Measurements from ENCODE around the gene NUTF2.

The NUTF2 gene

GRCh38 chr16:67897231-67897630 is 50.5 kb downstream of the NUTF2 start:
- H3K4me1 ChIP-seq (ENCODE audit: control insufficient read depth in 2 of 2, insufficient read depth in 1 of 2, low read depth in 1 of 2, low read length in 2 of 2), result peaks cover 1 to 11% of the 10 kb centered on the region in 2 donors
- no peak overlapping the region for H3K18ac ChIP-seq (ENCODE audit: low read length)
- H2BK15ac ChIP-seq (ENCODE audit: low read length), result no peak overlapping the region
- H3K27ac ChIP-seq (replicated peaks; ENCODE audit: low read length), result no peak overlapping the region
- no peak overlapping the region for H3K4me2 ChIP-seq (ENCODE audit: insufficient read depth, low read length, poor library complexity, severe bottlenecking)
- no peak overlapping the region for H4K91ac ChIP-seq (ENCODE audit: low read depth, low read length, poor library complexity)
- no peak overlapping the region for H2BK5ac ChIP-seq (ENCODE audit: low read length)
- H3K9ac ChIP-seq (ENCODE audit: low read depth, low read length, poor library complexity), result no peak overlapping the region
- no peaks in the 10 kb centered on the region for H3K9me3 ChIP-seq (replicated peaks in 1 of 2; ENCODE audit: control insufficient read depth in 2 of 2, insufficient read depth in 1 of 2, low read depth in 1 of 2, low read length in 2 of 2)
- no peak overlapping the region for H2AFZ ChIP-seq (ENCODE audit: low read length)
- H2AK5ac ChIP-seq (ENCODE audit: low read depth, low read length), result no peak overlapping the region
- DNase-seq (ENCODE audit: low spot score), result no peak
- no peak overlapping the region for H3K14ac ChIP-seq (ENCODE audit: low read length)
- no CpG with 5 or more reads among the region's 3 CpGs for WGBS, 2 donors (ENCODE audit: extremely low coverage in 2 of 2, insufficient read length in 2 of 2, insufficient replicate concordance in 1 of 2)
- H3K27me3 ChIP-seq (ENCODE audit: control insufficient read depth in 3 of 3, insufficient read depth in 3 of 3, low read depth in 1 of 3, low read length in 3 of 3), result no peaks in the 10 kb centered on the region
- H2BK120ac ChIP-seq (ENCODE audit: low read depth, low read length), result no peak overlapping the region
- peaks cover 11% of the 10 kb centered on the region for H3K79me1 ChIP-seq (ENCODE audit: low read depth, low read length)
- no peak overlapping the region for H2BK12ac ChIP-seq (ENCODE audit: low read length)
- no peak overlapping the region for H4K8ac ChIP-seq (ENCODE audit: low read depth, low read length)
- no peak overlapping the region for H3K4me3 ChIP-seq (ENCODE audit: low read length in 2 of 2)
- H3K23ac ChIP-seq (ENCODE audit: low read depth, low read length, poor library complexity), result no peak overlapping the region
- H3K4ac ChIP-seq (ENCODE audit: low read length), result no peak overlapping the region
- peaks cover 0 to 8% of the 10 kb centered on the region in 2 donors for H3K36me3 ChIP-seq (replicated peaks in 1 of 2; ENCODE audit: control insufficient read depth in 2 of 2, insufficient read depth in 2 of 2, low read length in 2 of 2)

GRCh38 chr16:67901734-67902133 is 55.0 kb downstream of the NUTF2 start:
- H3K36me3 ChIP-seq (replicated peaks in 1 of 2; ENCODE audit: control insufficient read depth in 2 of 2, insufficient read depth in 2 of 2, low read length in 2 of 2), result peaks cover 3 to 19% of the 10 kb centered on the region in 2 donors
- H2BK5ac ChIP-seq (ENCODE audit: low read length), result no peak overlapping the region
- no peaks in the 10 kb centered on the region for H3K79me1 ChIP-seq (ENCODE audit: low read depth, low read length)
- H3K14ac ChIP-seq (ENCODE audit: low read length), result no peak overlapping the region
- WGBS, 2 donors (ENCODE audit: extremely low coverage in 2 of 2, insufficient read length in 2 of 2, insufficient replicate concordance in 1 of 2), result no CpG with 5 or more reads among the region's 5 CpGs
- H3K4ac ChIP-seq (ENCODE audit: low read length), result no peak overlapping the region
- no peak overlapping the region for H2BK12ac ChIP-seq (ENCODE audit: low read length)
- H3K27ac ChIP-seq (replicated peaks; ENCODE audit: low read length), result no peak overlapping the region
- no peak overlapping the region for H3K18ac ChIP-seq (ENCODE audit: low read length)
- H2BK15ac ChIP-seq (ENCODE audit: low read length), result no peak overlapping the region
- H3K9ac ChIP-seq (ENCODE audit: low read depth, low read length, poor library complexity), result no peak overlapping the region
- no peak overlapping the region for H3K23ac ChIP-seq (ENCODE audit: low read depth, low read length, poor library complexity)
- H4K91ac ChIP-seq (ENCODE audit: low read depth, low read length, poor library complexity), result no peak overlapping the region
- H3K4me3 ChIP-seq (ENCODE audit: low read length in 2 of 2), result no peak overlapping the region
- no peak overlapping the region for H3K4me2 ChIP-seq (ENCODE audit: insufficient read depth, low read length, poor library complexity, severe bottlenecking)
- H2AK5ac ChIP-seq (ENCODE audit: low read depth, low read length), result no peak overlapping the region
- H2BK120ac ChIP-seq (ENCODE audit: low read depth, low read length), result no peak overlapping the region
- no peaks in the 10 kb centered on the region for H3K9me3 ChIP-seq (replicated peaks in 1 of 2; ENCODE audit: control insufficient read depth in 2 of 2, insufficient read depth in 1 of 2, low read depth in 1 of 2, low read length in 2 of 2)
- no peaks in the 10 kb centered on the region for H3K27me3 ChIP-seq (ENCODE audit: control insufficient read depth in 3 of 3, insufficient read depth in 3 of 3, low read depth in 1 of 3, low read length in 3 of 3)
- no peak overlapping the region for H4K8ac ChIP-seq (ENCODE audit: low read depth, low read length)
- no peak for DNase-seq (ENCODE audit: low spot score)
- no peaks in the 10 kb centered on the region for H3K4me1 ChIP-seq (ENCODE audit: control insufficient read depth in 2 of 2, insufficient read depth in 1 of 2, low read depth in 1 of 2, low read length in 2 of 2)
- H2AFZ ChIP-seq (ENCODE audit: low read length), result no peak overlapping the region

GRCh38 chr16:67902831-67903230 is 56.1 kb downstream of the NUTF2 start:
- Histone ChIP-seq H3K23ac (ENCODE audit: low read depth, low read length, poor library complexity) (no peak overlapping the region), H3K4me3 (ENCODE audit: low read length in 2 of 2) (no peak overlapping the region), H4K91ac (ENCODE audit: low read depth, low read length, poor library complexity) (no peak overlapping the region), H3K79me1 (ENCODE audit: low read depth, low read length) (peaks cover 2% of the 10 kb centered on the region), H2BK120ac (ENCODE audit: low read depth, low read length) (no peak overlapping the region), H3K14ac (ENCODE audit: low read length) (no peak overlapping the region), H3K4me2 (ENCODE audit: insufficient read depth, low read length, poor library complexity, severe bottlenecking) (no peak overlapping the region), H4K8ac (ENCODE audit: low read depth, low read length) (no peak overlapping the region), H3K27ac (replicated peaks; ENCODE audit: low read length) (no peak overlapping the region), H2AFZ (ENCODE audit: low read length) (no peak overlapping the region), H2AK5ac (ENCODE audit: low read depth, low read length) (no peak overlapping the region), H2BK15ac (ENCODE audit: low read length) (no peak overlapping the region), H3K18ac (ENCODE audit: low read length) (no peak overlapping the region), H3K36me3 (replicated peaks in 1 of 2; ENCODE audit: control insufficient read depth in 2 of 2, insufficient read depth in 2 of 2, low read length in 2 of 2) (peaks cover 3 to 19% of the 10 kb centered on the region in 2 donors), H3K4me1 (ENCODE audit: control insufficient read depth in 2 of 2, insufficient read depth in 1 of 2, low read depth in 1 of 2, low read length in 2 of 2) (no peaks in the 10 kb centered on the region), H2BK12ac (ENCODE audit: low read length) (no peak overlapping the region), H3K9me3 (replicated peaks in 1 of 2; ENCODE audit: control insufficient read depth in 2 of 2, insufficient read depth in 1 of 2, low read depth in 1 of 2, low read length in 2 of 2) (no peaks in the 10 kb centered on the region), H3K4ac (ENCODE audit: low read length) (no peak overlapping the region), H3K9ac (ENCODE audit: low read depth, low read length, poor library complexity) (no peak overlapping the region), H2BK5ac (ENCODE audit: low read length) (no peak overlapping the region), H3K27me3 (ENCODE audit: control insufficient read depth in 3 of 3, insufficient read depth in 3 of 3, low read depth in 1 of 3, low read length in 3 of 3) (no peaks in the 10 kb centered on the region)
- no CpG with 5 or more reads among the region's 4 CpGs for WGBS, 2 donors (ENCODE audit: extremely low coverage in 2 of 2, insufficient read length in 2 of 2, insufficient replicate concordance in 1 of 2)
- no peak for DNase-seq (ENCODE audit: low spot score)

- Histone ChIP-seq H3K4me2 (ENCODE audit: insufficient read depth, low read length, poor library complexity, severe bottlenecking) (no peak overlapping the region), H2BK120ac (ENCODE audit: low read depth, low read length) (no peak overlapping the region)
Observed at GRCh38 chr16:67907397-67908180, 60.9 kb downstream of the NUTF2 start.

More at GRCh38 chr16:67907397-67908180, 60.9 kb downstream of the NUTF2 start:
- Histone ChIP-seq H3K14ac (ENCODE audit: low read length) (no peak overlapping the region), H4K8ac (ENCODE audit: low read depth, low read length) (no peak overlapping the region), H2AFZ (ENCODE audit: low read length) (no peak overlapping the region), H2BK12ac (ENCODE audit: low read length) (no peak overlapping the region), H3K9ac (ENCODE audit: low read depth, low read length, poor library complexity) (no peak overlapping the region), H3K79me1 (ENCODE audit: low read depth, low read length) (peaks cover 9% of the 10 kb centered on the region), H2BK15ac (ENCODE audit: low read length) (no peak overlapping the region), H4K91ac (ENCODE audit: low read depth, low read length, poor library complexity) (no peak overlapping the region), H3K27me3 (ENCODE audit: control insufficient read depth in 3 of 3, insufficient read depth in 3 of 3, low read depth in 1 of 3, low read length in 3 of 3) (no peaks in the 10 kb centered on the region), H3K36me3 (replicated peaks in 1 of 2; ENCODE audit: control insufficient read depth in 2 of 2, insufficient read depth in 2 of 2, low read length in 2 of 2) (peaks cover 17 to 49% of the 10 kb centered on the region in 2 donors), H2AK5ac (ENCODE audit: low read depth, low read length) (no peak overlapping the region), H3K23ac (ENCODE audit: low read depth, low read length, poor library complexity) (no peak overlapping the region), H3K4me3 (ENCODE audit: low read length in 2 of 2) (no peak overlapping the region), H3K9me3 (replicated peaks in 1 of 2; ENCODE audit: control insufficient read depth in 2 of 2, insufficient read depth in 1 of 2, low read depth in 1 of 2, low read length in 2 of 2) (no peaks in the 10 kb centered on the region), H3K4me1 (ENCODE audit: control insufficient read depth in 2 of 2, insufficient read depth in 1 of 2, low read depth in 1 of 2, low read length in 2 of 2) (peaks cover 0 to 7% of the 10 kb centered on the region in 2 donors), H3K18ac (ENCODE audit: low read length) (no peak overlapping the region), H3K27ac (replicated peaks; ENCODE audit: low read length) (no peak overlapping the region), H2BK5ac (ENCODE audit: low read length) (no peak overlapping the region), H3K4ac (ENCODE audit: low read length) (no peak overlapping the region)
- no CpG with 5 or more reads among the region's 11 CpGs for WGBS, 2 donors (ENCODE audit: extremely low coverage in 2 of 2, insufficient read length in 2 of 2, insufficient replicate concordance in 1 of 2)
- DNase-seq (ENCODE audit: low spot score), result no peak

All from neuronal stem cell (in vitro differentiated cells).